Eye (tissue), 1 donor: ENCODE data around the gene MPP1.

Experiments used
- DNase-seq: peaks from one replicate; pipeline ENCODE4 v3.0.0-alpha.2; 2015

Gene MPP1

DNA sequence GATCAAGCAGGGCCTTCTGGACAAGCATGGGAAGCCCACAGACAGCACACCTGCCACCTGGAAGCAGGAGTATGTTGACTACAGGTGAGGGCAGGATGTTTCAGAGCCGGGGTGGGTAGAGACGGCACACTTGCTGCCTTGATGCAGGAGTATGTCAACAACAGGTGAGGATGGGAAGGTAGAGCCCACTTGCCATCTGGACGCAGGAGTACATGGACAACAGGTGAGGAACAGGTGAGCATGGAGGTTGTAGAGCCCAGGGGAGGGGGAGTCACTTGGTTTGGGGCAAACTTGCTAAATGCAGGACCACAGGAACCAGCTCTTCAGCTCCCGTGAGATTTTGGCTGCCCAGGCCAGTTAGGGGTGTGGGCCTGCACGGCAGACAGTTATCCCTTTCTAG lies 30.7 kb downstream of the MPP1 start:
- DNase-seq: no peak

DNA sequence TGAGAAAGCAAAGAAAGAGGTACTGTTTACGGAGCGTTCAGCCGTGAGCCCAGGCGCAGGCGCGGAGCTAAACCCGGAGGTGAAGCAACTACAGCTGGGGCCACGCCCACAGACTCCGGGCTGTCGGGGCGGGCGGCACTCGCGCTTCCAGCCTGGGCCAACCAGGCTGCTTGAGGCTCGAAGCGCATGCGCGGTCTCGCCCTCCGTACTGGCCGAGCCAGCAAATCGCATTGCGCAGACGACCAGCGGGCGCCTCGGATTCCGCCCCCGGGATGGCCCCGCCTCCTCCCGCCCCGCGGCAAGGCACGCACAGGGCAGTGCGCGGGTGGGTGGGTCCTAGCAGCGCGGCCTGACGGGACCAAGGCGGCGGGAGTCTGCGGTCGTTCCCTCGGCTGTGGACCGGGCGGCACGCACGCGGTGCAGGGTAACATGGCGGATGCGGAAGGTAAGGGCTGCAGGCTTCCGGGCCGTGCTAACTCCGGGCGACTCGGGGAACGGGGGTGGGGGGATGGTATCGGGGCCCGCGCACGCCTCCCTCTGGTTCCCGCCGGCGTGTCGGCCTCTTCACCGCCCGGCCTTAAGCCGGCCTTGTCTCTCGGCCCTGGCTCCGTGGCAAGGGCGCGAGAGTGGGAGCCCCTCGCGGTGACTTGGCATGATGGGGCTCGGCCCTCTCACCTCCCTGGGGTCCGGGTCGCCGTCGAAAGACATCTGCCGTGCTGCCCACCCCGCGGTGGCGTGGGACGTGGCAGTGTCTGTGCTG lies 42.6 kb downstream of the MPP1 start, which contains the start of gene DKC1:
Gene DKC1, plus strand, starts transcription at position 328 of the 760 bp plus-strand sequence. Its CDS starts 102 bp downstream, at position 430.
- DNase-seq: peak; percentile 96

DNA sequence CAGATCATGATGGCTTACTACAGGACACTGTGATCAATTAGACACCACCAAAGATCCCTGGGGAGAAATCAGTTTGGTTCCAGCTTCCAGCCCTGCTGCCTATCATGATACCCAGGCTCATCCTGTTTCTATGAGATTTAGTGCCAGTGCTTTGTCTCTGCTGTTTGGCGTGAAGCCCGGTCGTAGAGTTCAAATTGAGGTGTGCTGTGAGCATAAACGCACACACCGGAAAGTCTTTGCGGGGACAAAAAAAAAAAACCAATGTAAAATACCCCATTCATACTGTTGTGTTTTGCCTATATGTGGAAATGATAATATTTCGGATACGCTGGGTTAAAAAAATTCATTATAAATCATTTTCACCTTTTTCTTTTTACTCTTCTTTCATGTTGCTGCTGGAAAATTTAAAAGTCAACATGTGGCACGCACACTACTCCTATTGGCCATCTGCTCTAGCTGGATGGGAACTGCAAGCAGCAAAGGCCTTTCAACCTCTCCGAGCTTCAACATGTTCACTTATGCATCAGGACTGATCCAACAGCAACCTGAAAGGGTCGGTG lies 43.2 kb downstream of the MPP1 start:
- DNase-seq: no peak

DNA sequence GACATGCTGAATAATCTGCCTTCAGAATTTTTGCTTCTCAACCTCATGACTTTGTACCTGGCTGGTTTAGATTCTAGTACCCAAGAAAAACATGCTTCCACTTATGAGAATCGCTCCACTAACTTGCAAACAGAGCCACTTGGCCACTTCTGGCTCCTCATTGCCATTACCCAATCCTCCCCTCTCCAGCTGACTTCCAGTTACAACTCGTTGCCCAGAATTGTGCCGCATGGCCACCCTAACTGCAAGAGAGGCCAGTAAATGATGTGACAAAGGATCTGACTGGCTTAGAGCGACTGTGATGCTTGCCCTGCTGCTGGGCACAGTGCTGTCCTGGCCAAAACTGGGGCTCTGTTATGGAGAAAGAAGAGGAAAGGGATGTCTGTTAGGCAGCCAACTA lies 46.6 kb downstream of the MPP1 start:
- DNase-seq: no peak

DNA sequence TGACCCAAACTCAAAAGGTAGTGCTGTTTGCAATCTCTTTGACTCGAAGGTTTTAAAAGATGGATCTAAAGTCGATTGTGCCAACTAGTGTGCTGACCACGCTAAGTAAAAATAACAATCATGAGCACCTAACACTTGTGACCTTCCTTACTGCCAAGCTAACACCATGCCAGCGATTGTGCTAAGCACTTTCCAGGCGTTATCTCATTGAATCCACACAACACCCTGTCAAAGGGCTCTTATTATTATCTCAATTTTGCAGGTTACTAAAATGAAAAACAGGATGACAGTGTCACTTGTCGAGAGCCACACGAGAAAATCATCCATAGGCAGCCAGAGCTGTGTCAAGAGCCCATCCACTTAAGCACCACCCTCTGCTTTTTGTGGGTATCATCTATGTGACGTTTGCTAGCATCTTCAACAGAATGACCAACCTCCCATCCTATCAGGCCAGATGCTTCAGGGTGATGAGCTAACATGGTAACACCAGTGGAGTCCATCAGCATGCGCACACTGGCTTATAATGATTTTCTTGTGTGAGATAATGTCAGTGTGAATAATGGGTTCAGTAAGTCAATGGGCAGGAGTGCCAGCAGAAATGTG lies 53.5 kb downstream of the MPP1 start:
- no peak for DNase-seq

DNA sequence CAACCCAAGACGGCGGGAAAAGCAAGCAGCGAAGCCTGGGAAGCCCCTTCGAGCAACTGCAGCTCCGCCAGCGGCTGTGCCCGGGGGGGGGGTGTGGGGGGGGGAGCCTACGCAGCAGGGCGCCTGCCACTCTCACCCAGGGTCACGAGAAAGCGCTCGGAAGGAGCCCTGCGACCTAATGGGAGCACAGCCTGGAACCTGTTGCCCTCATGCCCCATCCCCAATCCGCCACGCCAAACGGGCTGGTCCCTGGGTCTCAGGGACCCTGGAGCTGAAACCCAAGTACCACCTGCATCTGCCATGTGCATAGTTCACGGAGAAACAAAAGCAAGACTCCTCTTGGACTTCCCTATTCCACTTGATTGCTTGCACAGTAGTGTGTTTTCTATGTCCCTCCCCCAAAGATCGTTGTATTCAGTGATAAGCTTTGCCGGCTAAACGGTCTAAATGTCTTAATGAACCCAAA lies 54.0 kb downstream of the MPP1 start:
- DNase-seq: no peak

DNA sequence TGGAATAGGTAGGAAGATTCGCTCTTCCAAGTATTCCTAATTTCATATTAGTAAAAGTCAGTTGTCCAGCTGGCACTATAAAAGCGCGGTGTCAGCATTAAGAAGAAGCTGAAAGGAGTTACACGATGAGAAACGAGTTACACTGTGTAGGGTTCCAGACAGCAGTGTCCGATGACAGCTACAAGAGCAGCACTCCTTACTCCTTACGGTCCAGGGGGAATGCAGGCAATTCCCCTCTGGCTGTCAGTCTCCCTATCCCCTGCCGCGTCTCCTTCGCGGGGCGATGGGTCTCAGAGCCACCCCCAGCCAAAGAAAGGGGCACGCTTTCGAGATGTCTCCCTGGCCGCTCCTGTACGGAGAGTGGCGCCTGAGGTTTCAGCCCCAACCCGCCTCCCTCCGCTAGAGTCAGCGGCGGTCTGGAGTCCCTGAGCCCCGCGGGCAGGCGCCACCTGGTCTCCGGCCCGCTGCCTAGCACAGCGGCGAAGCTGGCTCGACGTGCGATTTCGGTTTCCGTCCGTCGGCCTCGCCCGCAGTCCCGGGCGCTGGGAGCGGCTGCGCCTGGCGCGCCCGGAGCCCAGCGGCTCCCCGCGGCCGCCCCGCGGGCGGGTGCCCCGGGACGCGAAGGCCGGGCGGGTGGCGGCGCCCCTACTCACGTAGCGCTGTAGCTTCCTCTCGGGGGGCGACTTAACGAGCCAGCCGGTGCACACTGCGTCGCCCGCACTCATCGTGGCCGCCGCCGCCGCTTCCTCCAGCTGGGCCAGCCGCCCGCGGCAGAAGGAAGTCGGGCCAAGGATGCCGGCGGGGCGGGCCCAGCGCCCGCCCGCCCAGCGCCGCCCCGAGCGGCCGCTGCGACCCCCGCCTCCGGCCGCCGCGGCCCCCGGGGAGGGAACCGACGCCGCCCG lies 54.7 kb downstream of the MPP1 start, which contains the start of gene GAB3:
Gene GAB3, minus strand, starts transcription at position 777 of the 902 bp plus-strand sequence. Its CDS starts 52 bp downstream, at position 725.
- DNase-seq: peak; percentile 52

DNA sequence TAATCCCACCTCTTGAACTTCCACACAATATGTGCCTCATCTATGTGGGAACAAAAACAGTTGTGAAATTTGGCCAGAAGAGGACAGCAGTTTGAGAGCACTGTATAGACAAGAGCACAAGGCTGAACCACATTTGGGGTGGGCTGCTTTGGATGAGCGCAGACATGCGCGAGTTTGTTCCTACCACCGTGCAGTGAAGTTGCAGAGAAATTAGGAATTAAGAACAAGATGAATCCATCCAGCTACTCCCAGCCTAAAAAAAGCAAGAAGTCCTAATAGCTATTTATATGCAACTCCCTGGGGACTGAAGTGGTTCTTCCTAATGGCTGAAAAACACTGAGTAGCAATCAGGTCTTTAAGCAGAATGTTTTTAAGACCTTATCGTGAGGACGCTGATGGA lies 55.4 kb downstream of the MPP1 start:
- no peak for DNase-seq

DNA sequence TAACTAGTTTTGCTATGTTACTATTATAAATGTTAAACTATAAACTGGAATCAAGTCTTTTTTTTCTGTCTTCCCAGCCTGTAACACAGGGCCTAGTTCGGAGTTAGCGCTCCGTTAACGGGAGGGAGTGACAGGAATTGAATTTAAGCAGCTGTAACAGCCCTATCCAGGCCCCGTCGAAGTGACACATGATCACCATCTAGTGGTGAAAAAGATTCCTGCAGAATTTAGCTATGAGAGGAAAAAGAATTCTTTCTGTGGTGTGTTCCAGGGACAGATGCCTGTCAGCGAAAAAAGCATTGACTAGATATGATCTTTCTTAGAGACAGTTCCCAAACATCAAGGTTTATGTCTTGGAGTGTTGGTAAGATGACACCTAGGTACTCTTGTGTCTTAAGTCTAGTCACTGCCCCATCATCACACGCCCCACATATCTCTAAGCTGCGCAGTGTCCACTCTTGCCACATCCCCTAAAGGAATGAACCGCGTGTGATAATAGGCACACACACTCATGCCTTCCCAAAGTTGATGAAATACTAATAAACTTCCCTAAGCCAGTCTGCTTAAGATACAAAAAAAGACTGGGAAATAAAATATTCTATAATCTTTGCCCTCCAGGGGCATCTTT lies 56.5 kb downstream of the MPP1 start:
- peak; percentile 87 for DNase-seq

DNA sequence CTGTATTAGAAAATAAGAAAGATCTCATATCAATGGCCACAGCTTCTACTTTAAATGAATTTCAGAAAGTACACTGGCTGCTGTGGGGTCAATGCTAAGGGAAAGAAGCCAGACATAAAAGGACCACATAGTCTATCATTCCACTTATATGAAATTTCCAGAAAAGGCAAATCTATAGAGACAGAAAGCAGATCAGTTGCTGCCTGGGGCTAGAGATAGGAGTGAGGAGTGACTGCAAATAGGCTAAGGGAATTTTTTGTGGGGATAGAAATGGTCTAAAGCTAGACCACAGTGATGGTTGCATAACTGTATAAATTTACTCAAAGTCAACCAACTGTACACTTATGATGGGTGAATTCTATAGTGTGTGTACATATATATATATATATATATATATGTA lies 62.7 kb downstream of the MPP1 start:
- DNase-seq: no peak

DNA sequence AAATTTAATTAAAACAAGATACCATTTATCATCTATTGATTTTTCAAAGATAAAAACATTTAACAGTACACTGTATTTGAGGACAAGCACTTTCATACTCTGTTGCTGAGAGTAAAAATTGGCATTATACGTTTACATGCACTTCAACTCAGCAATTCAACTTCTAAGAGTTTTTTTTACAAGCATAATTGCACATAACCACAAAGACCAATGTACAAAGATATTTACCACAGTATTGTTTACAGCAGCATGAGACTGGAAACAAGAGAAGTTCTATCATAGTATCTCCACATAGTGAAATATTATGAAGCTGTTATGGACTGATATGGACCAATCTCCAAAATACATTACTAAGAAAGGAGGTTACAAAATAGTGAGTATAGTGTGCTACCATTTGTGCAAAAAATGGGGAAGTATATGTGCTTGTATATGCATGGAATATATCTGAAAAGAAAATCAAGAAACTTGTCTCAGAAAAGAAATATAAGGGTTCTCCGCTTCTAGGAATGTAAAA lies 65.3 kb downstream of the MPP1 start:
- no peak for DNase-seq

DNA sequence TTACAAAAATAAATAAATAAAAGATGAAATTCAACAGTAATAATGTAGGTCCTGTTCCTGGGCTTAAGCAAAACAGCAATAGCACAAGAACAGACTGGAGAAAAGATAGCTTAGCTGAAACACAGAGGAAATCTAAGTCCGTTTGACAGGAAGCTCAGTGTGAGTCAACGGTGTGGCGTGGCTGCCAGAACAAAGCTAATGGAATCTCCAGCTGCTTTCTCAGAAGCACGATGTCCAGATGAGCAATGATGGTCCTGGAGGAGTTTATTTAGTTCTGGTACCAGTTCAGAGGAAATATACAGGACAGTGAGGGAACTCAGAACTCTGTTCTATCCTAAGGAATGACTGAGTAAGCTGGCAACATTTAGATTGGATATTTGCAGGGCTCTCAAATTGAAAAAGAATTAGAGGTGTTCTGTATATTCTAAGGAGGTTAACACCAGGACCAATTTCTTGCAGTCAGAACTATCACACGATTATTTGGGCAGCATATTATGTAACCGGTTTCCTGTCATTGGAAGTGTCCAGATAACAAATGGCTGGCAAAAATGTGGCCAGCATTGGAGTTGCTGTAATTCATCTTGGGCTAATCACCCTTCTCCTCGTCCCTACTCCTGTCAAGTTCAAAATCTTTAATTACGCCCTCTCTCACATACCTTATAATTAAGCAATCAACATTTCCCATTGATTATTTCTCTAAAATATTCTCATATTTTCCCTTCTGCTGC lies 67.1 kb downstream of the MPP1 start:
- no peak for DNase-seq

DNA sequence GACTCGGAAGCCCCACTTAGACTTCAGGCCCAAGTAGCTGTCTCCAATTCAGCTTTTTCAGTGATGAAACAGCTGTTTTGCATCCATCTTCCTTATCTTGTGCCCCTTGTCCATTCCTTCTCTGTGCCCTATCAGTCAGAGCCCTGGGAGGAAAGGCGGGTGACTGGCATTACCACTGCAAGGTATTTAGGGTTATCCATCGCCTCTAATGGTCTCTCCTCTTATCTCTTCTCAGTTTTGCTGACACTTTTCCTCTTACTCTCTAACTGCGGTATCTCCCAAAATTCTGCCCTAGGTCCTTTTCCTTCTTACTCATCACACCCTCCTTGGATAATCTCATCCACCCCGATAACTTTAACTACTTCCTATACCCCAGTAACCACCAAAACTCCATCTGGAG lies 68.1 kb downstream of the MPP1 start:
- DNase-seq: no peak

DNA sequence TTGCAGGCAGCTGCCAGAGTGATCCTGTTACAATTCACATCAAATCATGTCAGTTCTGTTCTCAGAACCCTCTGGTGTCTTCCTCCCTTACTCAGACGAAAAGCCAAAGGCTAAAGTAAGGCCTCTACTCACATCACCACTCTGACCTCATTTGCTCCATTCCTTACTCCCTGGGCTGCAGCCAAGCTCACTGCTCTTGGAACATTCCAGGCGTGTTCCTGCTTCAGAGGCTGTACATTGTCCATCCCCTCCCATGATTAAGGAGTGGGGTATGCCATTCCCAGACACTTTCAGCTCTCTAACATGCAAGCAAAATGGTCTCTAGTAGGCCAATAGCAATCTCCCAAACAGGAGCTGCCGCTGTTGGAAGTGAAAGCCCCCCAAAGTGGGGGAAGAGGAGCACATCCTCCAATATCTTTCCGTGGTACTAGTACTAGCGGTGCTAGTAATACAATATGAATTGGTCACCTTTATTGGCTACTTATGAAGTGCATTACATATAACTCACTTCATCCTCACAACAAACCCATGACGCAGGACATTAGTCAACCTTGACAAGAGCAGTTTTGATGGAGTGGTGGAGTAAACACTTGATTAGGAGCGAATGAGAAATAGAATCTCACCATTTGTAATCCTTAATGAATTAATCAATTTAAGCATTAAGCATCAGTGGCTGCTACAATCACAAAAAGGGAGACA lies 69.4 kb downstream of the MPP1 start:
- no peak for DNase-seq

DNA sequence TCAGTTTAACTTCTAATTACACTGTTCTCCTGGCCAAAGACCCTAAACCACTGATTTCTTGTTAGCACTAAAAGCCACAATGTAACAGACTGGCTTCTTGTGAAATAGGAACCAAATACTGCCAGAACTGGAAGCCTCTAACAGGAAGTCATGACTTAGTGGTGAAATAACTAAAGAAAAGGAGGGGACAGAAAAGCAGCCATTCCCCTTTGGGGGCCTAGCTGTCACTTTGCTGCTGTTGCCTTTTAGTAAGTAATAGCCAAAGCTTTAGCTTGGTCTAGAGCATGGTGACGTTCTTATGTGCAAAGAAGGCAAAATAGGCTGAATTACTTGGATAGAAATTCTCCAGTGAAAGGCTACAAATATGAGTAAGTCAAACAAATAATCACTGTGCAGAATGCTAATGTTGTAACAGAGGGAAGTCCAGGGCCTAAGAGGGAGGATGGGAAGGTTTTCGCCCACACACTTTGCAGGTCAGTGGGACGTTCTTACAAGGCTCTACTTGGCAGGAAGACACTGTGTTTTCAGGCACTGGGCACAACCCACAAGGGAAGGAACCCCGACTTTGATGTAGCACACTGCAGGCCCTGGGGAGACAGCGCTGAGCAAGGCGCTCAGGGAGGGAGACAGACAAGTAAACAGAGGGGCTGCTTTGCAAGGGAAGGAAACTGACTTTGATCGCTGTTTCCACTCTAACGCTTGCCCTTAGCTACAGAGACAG lies 71.1 kb downstream of the MPP1 start:
- DNase-seq: no peak

DNA sequence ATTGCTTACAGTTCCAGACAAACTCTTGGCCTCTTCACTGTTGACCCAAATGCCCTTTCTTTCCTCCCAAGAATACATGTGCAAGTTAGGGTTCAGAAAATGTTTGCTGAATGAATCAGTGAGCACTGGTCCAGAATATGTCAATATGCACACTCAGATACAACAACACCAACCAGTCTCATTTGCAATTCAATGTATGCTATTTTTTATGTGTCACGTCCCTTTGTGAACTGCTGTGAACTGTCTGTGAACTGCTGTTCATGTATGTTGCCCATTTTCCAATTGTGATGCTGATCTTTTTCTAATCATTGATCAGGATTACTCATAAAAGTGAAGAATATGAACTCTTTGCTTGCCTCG lies 72.2 kb downstream of the MPP1 start:
- no peak for DNase-seq

DNA sequence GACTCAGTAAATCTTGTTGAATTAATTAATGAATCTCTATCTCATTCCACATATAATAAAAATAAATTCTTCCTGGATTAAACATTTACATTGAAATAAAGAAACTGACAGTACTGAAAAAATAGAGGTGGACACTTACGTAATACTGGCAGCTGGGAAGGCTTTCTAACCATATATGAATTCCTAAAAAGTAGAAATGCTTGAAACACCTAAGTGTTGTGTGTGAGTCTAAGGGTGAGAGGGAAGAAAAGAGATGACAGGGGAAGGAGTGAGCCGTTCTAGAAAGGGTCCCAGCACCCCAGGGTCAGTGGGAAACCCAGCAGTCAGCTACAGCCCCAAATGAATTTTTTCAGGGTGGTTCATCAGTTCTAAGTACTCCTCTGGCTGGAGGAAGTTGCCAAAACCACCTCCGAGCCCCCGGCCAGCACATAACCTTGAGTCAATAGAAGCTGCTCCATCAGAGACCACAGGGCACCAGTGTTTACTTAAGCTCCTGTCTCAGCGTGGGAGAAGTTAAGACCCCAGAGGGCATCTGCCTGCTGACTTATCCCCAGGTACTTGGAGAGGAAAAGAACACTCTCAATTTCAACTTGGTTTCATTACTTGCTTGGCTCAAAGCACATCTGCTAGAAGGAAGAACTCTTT lies 72.7 kb downstream of the MPP1 start:
- DNase-seq: no peak

DNA sequence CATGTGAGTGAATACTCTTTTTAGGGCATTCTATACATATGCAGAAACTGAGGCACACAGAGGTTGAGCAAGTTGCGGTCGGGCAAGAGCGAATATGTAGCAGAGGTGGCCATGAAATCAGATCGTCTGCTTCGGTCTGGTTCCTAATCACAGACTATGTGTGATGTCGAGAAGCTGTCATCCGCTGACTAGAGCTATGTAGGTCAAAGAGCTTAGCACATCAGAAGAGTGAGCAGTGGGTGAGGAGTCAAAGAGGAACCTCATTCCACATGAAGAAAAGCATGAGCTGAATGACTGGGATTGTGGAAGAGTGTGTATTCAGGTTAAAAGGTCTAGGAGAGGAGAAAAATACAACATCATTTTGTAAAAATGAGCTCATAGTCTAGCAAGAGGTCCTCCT lies 73.4 kb downstream of the MPP1 start:
- DNase-seq: peak; percentile 32

DNA sequence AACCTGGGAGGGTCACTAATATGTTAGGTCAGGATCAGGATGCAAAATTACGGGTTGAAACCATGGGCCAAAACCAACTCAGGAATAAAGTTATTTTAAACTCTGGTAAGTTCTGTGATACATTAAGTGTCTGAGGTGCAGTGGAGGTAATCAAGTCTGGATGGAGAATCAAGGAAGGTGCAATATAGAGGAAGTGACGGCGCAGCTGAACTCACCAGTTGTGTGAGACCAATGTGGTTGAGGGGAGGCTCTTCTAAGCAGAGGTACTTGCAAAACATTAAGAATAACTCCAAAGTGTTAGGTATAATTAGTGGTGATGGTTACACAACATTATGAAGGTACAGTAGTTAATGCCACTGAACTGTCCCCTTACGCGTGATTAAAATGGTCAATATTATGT lies 74.1 kb downstream of the MPP1 start:
- no peak for DNase-seq
